ENCODE data around the gene MUS81.

GRCh38 chr11:65861165-65861505, 902 bp downstream of the MUS81 start:
- TF ChIP-seq CTCF (conservative IDR thresholded peaks at IDR 0.05; ENCODE audit: low read length) = no peak
- no peak for TF ChIP-seq EZH2phosphoT487 (IDR thresholded peaks at IDR 0.05; ENCODE audit: borderline replicate concordance, low read depth, low read length)
